GM19193 (cell line): Measurements from ENCODE around the gene RAB25.

Source experiments
- POLR2A ChIP-seq: IDR thresholded peaks from 4 replicates; pipeline ENCODE4 v1.6.1; 2011; ENCODE audit not compliant: insufficient read depth, insufficient read length; ENCODE audit errors: extremely low read depth

The RAB25 gene

GRCh38 chr1:156051011-156051725 is 9.8 kb upstream of the RAB25 start:
- TF ChIP-seq POLR2A, result no peak

GRCh38 chr1:156052862-156053767 is 7.8 kb upstream of the RAB25 start:
- TF ChIP-seq POLR2A, result no peak

GRCh38 chr1:156053768-156054499 is 7.0 kb upstream of the RAB25 start, which contains the start of gene UBQLN4:
UBQLN4 (minus strand) TSS chr1:156053798; CDS start chr1:156053701, 97 bp downstream.
- TF ChIP-seq POLR2A, result peak; percentile 31

GRCh38 chr1:156054500-156055280 is 6.3 kb upstream of the RAB25 start, which contains the start of gene LAMTOR2:
LAMTOR2 (plus strand) TSS chr1:156054782; CDS start chr1:156054890, 108 bp downstream.
- peak; percentile 63 for TF ChIP-seq POLR2A

- no peak for TF ChIP-seq POLR2A
These were observed 5.5 kb upstream of the RAB25 start for GRCh38 chr1:156055281-156056048.

- no peak for TF ChIP-seq POLR2A
These were observed 4.6 kb upstream of the RAB25 start for GRCh38 chr1:156056326-156056849.

- no peak for TF ChIP-seq POLR2A
These were observed 1.2 kb downstream of the RAB25 start for GRCh38 chr1:156062189-156062588.

GRCh38 chr1:156063997-156064285 is 3.0 kb downstream of the RAB25 start:
- TF ChIP-seq POLR2A, result no peak

- TF ChIP-seq POLR2A, result no peak
These were observed 3.7 kb downstream of the RAB25 start for GRCh38 chr1:156064615-156065014.

GRCh38 chr1:156065212-156065611 is 4.3 kb downstream of the RAB25 start:
- TF ChIP-seq POLR2A, result no peak

- no peak for TF ChIP-seq POLR2A
These were observed 4.9 kb downstream of the RAB25 start for GRCh38 chr1:156065871-156066270.

- no peak for TF ChIP-seq POLR2A
These were observed 6.3 kb downstream of the RAB25 start for GRCh38 chr1:156067262-156067661.

GRCh38 chr1:156069490-156070455 is 8.8 kb downstream of the RAB25 start:
- no peak for TF ChIP-seq POLR2A

GRCh38 chr1:156070548-156070947 is 9.6 kb downstream of the RAB25 start:
- no peak for TF ChIP-seq POLR2A
